EH (cell line): ENCODE measurements around the gene KDM4F.
"Not testable (repeated sequence)": the region's sequence is repeated elsewhere in the genome, so short reads cannot be mapped to it uniquely, and the experiment has no call there.

Experiments
- DNase-seq: peaks from one replicate; pipeline ENCODE4 v3.0.0-alpha.2; 2015; ENCODE audit warnings: low read depth

Gene KDM4F

DNA sequence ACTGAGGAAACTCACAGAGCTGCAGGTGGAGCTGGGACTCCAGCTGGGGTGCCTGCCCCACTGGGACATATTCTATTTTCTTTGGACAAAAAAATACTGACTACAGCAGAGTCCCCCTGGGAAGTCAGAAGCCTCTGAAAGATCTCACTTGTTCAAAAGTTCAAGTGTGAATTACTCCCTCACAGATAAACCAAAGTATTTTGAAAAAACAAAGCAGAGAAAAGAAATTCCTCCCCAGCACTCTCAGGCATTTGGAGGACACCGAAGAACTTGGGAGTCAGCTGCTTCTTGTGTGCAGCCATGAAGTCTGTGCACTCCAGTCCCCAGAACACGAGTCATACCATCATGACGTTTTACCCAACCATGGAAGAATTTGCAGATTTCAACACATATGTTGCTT is at the start of gene KDM4F:
KDM4F (plus strand) TSS at position 301 of the 400 bp plus-strand sequence.
- not testable (repeated sequence) for DNase-seq

DNA sequence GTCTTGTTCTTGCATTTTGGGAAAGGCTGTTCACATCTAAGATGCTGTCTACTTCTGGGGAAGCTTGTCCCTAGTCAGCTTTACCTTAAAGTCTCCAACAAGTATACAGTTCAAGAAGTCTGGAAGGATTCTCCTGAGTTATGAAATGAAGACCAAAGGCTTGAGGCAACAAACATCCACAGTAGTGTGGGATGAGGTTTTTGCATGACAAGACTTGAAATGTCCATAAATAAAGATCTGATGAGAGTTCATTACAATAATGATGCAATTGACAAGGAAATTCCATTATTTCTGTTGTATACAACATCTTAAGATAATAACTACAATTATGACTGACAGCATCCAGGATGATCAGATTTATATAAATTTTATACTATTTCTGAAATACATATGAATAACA is 45.5 kb upstream of the KDM4F start:
- no peak for DNase-seq

DNA sequence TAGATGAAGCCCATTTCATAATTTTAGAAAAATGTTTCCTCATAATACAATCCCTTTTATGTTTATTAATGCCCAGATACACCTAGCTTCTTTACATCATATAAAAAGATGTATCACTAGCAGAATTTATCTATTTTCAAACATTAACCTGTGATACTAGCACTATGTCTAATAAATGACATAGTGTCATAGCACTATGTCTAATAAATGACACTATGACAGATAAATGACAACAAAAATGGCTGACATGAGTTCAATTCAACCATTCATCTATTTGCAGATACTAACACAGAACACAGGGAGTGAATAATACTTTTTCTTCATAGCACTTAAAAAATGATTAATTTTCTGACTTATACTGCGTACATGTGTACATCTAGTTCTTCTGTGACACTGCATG is 43.6 kb upstream of the KDM4F start:
- DNase-seq: no peak

DNA sequence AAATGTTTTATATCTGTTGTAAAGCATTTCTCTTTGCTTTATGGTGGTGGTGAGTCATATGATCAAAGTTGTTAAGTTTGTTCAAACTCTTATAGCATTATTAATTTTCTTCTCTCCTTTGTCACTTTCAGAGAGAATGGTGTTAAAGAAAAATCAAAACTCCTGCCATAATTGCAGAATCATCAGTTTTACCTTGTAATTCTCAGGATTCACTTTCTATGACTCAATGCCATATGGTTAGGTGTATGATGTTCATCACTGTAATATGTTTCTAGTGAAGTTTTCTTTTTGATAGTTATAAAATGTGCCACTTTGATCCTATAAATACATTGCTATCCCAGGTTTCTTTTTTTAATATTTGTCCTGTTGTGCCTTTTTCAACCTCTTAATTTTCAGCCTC is 37.8 kb upstream of the KDM4F start:
- DNase-seq: no peak

DNA sequence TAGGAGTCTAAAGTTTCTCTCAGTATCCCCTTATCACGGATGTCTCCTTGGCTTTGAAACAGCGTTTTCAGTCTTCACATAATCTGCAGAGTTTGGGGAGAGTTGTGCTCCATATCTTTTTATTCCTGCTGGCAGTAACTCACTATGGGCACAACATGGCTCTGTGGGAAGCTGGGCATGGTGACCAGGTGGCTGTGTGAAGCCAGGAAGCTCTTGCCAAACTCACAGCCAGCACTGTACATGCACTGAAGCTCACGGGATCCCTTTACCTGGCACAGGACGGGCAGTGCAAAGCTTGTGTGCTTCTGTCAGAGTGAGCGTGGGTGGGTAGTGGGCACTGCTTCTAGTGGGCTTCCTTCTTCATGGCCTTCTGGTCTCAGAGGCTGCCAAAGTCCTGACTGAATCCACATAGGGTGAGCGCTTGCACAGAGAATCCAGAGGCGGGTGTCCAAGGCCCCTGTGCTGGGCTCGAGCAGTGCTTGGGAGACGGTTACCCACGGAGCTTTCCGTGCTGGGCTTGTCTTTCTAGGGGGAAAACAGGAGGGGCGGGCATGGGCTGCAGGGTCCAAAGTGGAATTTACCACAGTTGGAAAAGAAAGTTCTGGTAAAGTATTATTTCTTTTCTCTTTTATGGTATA is 34.9 kb upstream of the KDM4F start:
- no peak for DNase-seq

DNA sequence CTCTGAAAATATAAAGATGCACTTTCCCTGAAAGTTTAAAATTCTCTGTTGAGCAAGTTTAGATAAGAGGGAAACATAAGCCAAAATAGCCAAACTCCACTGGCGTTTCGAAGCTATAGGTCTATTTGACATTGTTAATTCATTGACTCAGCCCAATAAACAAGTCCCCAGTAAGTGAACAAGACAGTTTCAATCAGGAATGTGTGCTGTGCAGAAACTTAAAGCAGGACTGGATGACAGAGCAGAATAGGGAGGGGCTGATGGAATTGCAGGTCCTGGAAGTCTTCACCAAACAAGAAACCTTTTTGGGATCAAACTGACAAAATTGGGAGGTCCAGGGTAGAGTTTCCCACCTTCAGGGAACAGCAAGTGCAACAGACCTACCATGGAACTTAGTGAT is 33.1 kb upstream of the KDM4F start:
- DNase-seq: no peak

DNA sequence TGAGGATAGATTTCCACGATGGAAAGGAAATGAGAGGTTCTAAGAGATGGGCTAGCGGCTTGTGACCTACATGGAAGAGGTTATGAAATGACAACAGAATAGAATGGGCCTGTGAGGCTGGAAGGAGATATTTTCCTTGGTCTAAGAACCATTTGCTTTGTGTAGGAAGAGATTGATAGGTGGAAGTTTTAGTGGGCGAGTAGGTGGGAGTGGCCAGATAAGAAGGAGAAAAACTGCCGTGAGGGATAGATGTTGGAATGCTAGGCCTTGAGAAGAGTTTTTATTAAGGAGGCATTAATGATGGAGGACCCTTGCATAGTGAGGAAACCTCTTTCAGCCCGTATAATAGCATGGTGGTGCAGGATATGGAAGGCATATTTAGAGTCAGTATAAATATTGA is 27.8 kb upstream of the KDM4F start:
- DNase-seq: not testable (repeated sequence)

DNA sequence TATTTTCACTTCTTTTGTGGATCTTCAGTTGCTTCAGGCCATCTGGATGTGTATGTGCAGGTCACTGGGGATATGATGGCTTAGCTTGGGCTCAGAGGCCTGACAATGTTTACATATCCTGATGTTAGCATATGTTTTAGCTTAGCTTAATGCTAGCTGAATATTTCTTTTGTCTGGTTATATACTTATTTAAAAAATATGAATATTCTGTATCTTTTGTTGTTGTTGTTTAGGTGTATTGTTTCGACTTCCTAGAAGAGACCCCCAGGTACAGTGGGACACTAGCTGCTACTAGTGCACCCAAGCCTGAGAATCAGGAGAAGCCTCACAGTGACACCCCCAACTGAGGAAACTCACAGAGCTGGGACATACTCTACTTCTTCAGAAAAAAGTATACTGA is 24.3 kb upstream of the KDM4F start, which contains the start of gene KDM4E:
KDM4E (plus strand) TSS at position 301 of the 400 bp plus-strand sequence. CDS start 300 bp downstream, outside the sequence.
- DNase-seq: no peak

DNA sequence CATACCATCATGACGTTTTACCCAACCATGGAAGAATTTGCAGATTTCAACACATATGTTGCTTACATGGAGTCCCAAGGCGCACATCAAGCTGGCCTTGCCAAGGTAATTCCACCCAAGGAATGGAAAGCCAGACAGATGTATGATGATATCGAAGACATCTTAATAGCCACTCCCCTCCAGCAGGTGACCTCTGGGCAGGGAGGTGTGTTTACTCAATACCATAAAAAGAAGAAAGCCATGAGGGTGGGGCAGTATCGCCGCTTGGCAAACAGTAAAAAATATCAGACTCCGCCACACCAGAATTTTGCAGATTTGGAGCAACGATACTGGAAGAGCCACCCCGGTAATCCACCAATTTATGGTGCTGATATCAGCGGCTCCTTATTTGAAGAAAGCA is 23.6 kb upstream of the KDM4F start:
- DNase-seq: not testable (repeated sequence)

DNA sequence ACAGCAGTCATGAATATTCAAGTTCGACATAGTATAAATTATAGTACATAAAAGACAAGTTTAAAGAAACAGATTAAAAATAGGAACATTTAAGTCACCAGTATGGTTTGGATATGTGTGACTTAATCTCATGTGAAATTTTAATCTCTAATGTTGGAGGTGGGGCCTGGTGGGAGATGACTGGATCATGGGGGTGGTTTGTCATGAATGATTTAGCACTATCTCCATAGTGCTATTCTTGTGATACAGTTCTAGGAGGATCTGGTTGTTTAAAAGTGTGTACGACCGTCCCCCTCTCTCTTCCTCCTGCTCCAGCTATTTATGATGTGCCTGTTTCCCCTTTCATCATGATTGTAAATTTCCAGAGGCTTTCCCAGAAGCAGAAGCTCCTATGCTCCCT is 20.9 kb upstream of the KDM4F start:
- DNase-seq: no peak

DNA sequence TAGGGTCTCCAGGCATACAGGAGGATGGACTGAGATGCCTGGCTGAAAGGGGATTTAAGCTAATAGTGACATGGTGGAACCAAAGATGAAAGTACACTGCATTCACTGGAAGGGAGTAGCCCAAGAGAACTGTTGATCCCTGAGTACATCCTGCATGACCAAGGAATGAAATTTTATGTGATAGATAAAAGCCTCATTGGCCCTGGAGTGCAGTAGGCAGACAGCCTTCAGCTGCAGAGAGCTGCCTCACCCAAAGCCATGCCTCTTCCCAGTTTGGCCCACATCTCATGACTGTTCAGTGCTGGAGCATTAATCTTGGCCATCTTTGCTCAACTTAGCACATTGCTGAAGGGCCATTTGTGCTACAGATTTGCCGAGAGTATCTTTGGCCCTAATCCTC is 16.2 kb upstream of the KDM4F start:
- no peak for DNase-seq

DNA sequence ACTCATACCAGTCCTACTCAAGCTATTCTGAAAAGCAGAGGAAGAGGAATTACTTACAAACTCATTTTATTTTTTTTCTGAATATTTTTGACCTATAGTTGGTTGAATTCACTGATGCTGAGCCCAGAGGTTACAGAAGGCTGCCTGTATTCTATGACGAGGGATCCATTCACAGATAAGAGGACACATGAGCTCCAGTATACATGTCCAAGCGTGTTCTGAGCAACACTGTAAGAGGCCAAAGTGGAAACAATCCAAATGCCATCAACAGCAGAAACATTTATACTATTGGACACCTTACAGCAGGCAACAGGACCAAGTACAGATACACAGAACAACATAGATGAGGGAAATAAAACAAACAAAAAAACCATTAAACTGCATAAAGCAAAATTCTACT is 13.9 kb upstream of the KDM4F start:
- no peak for DNase-seq

DNA sequence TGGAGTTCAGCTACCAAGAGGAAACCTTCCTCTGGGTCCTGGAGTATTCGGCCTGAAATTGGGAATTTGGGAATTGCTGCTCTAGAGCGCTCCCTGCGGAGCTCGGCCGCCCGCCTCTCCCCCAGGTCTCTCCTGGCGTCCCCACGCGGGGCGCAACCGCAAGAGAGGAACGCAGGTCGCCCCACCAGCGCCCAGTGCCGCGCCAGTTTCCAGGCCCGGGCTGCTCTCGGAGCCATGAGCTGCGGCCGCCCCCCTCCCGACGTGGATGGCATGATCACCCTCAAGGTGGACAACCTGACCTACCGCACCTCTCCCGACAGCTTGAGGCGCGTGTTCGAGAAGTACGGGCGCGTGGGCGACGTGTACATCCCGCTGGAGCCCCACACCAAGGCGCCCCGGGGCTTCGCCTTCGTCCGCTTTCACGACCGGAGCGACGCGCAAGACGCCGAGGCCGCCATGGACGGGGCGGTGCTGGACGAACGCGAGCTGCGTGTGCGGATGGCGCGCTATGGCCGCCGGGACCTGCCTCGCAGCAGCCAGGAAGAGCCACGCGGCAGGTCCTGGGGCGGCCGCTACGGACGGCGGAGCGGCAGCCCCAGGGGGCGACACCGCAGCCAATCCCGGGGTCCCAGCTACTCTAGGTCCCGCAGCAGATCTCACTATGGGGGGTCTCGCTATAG is 11.7 kb upstream of the KDM4F start:
- DNase-seq: not testable (repeated sequence)

DNA sequence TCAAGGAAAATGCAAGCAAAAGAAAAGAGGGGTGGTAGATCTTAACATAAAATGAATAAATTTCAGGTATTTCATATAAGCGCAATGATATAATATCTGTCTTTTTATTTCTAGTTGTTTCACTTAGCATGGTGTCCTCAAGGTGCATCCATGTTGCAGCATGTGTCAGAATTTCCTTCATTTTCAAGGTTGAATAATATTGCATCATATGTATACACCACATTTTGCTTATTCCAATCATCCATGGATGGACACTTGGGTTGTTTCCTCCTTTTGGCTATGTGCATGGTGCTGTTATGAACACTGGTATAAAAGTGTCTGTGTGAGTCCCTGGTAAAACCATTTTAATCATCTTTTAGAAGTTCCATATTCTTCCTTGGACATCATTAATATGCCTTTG is 7.0 kb upstream of the KDM4F start:
- DNase-seq: no peak

DNA sequence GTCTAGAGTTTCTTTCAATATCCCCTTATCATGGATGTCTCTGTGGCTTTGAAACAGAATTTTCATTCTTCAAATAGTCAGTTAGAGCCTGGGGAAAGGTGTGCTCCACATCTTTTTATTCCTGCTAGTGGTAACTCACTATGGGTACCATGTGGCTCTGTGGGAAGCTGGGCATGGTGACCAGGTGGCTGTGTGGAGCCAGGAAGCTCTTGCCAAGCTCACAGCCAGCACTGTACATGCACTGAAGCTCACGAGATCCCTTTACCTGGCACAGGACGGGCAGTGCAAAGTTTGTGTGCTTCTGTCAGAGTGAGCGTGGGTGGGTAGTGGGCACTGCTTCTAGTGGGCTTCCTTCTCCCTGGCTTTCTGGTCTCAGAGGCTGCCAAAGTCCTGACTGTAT is 6.3 kb upstream of the KDM4F start:
- no peak for DNase-seq

DNA sequence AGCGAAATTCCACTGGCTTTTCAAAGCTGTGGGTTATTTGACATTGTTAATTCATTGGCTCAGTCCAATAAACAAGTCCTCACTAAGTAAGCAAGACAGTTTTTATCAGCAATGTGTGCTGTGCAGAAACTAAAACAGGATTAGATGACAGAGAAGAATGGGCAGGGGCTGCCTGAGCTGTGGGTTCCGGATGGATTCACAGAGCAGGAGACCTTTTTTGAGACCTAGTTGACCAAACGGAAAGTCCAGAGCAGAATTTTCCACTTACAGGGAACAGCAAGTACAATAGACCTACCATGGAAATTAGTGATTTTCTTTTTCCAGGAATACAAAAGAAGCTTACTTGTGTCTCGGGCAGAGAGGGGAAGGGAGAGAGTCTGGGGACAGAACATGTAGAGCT is 5.2 kb upstream of the KDM4F start:
- DNase-seq: no peak

DNA sequence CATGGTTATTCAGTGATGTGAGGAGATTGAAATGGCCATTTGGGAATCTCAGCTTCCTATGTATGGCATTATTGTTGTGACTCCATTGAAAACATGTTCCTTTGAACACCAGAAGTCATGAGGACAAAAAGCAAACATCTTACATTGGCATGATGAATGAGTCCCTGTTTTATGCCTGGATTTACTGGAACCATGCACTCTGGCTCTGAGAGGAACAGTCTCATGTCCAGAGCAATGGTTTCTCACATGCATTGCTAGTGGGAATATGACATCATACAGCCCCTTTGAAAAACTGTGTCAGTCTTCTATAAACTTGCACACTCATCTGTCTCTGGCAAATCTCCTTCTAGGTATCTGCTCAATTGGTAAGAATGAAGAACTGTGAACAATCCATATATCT is 3.4 kb upstream of the KDM4F start:
- DNase-seq: no peak

DNA sequence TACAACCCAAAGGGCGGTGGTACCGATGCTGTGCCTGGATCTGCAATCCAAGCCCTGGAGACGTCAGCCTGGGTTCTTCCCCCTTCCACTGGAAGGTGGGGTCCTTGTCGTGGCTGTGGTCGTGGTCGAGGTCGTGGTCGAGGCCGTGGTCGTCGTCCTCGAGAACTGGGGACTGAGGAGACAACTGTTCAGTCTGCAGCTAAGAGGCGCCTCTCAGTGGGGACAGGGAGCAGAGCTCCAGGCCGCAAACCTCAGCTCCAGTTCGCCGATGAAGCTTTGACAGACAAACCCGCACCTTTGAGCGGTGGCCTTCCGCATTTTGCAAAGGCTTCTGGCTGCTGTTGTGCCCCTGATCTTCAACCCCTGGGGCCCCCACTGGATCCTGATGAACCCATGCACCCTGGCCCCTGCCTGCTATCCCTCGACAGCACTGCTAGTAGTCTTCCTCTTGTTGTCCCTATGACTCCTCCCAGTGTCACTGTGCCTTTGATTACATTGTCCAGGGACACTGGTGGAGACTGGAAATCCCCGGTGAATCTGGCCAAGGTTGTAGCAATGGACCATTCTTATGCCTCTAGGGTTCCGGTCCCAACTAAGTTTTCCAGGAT is 1.5 kb downstream of the KDM4F start:
- no peak for DNase-seq

DNA sequence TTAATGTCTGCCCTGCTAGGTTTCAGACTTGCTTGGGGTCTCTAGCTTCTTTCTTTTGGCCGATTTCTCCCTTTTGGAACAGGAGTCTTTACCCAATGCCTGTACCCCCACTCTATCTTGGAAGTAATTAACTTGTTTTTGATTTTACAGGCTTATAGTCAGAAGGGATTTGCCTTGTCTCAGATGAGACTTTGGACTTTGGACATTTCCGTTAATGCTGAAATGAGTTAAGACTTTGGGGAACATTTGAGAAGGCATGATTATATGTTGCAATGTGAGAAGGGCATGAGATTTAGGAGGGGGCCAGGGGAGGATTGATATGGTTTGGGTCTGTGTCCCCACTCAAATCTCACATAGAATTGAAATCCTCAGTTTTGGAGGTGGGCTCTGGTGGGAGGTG is 5.1 kb downstream of the KDM4F start:
- DNase-seq: no peak

DNA sequence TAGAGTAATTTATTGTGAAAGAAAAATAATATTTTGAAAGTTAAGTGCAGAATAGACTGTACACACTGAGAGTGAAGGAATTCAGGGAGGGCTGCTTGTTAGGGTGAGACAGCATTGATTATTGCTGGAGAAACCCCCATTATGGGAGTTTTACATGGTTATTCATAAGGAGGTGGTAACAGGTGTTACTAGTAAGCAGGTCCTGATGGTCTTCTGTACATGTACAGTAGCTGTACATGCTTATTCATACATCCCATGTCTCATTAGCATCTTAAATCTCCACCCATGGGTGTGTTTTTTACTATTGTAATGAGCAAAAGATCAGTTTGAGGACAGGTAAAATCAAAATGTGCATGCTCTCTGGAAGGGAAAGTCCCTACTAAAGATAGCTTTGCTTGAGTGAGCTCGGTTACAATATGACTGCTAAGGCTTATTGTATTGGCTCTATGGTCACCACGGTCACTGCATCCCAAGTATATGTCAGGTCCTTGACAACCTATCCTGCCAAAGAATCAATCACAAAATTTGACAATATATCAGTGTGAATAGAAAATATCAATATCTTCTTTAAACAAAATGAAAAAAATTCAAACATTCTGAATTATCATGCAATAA is 6.2 kb downstream of the KDM4F start:
- no peak for DNase-seq

DNA sequence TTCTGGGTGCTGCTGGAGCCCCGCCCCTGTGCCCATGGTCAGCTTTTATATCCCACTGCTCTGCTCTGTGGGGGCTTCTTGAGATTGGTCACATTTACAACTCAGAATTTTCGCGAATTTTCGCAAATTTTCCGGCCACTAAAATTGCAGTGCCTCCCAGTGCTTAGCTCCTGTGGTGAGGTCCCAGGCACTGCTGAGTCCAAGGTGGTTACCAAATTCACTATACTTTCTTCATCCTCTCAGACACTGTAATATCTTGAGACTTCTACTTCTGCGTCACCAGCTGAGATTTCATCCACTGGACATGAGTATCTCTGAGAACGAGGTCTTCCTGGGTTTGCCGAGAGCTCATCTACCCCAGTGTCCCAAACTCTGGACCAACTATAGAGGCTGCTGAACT is 8.7 kb downstream of the KDM4F start:
- DNase-seq: no peak

DNA sequence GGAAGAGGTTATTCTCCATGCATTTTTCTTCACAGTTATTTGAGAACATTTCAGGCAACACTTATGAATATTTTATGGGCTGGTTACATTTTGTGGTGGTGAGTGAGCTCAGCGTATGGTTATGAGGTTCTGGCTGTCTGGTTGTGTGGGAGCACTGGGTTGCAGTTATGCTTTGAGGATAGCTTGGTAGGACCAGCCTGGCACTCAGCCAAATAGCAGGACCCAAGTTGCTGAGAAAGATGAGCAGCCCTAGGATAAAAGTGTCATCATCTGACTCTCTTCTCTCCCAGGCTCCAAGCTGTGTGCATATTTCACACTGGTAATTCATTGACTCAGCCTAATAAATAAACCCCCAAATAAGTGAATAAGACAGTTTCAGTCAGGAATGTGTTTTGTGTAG is 9.4 kb downstream of the KDM4F start:
- DNase-seq: peak; percentile 38

DNA sequence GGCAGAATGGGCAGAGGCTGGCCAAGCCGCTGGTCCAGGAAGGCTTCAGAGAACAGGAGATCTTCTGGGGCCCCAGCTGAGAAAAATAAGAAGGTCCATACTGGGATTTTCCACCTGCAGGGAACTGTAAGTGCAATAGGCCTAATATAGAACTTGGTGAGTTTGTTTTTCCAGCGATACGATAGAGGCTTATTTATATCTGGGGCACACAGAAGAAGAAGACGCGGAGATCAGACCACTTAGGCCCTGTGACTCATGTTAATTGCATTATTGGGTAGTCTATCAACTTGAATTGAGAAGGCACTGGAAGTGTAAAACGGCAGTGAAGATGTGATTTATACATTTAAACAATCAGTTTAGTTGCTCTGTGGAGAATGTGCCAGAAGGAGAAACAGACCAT is 9.8 kb downstream of the KDM4F start:
- DNase-seq: no peak
